DMS 273 (cell line): Measurements from ENCODE around the gene CCT7.
"Not testable (repeated sequence)": the region's sequence is repeated elsewhere in the genome, so short reads cannot be mapped to it uniquely, and the experiment has no call there.

Source experiments
- DNase-seq: peaks from one replicate; lab custom pipeline; 2025; ENCODE audit not compliant: unreplicated experiment; lab: John Stamatoyannopoulos, UW

Gene CCT7

GRCh38 chr2:73233932-73234832 is at the start of gene CCT7:
CCT7 (plus strand) TSS chr2:73234308; CDS start chr2:73234379, 71 bp downstream.
- DNase-seq: peak; percentile 97

GRCh38 chr2:73185965-73186364 is 48.1 kb upstream of the CCT7 start:
- DNase-seq: no peak

DNA sequence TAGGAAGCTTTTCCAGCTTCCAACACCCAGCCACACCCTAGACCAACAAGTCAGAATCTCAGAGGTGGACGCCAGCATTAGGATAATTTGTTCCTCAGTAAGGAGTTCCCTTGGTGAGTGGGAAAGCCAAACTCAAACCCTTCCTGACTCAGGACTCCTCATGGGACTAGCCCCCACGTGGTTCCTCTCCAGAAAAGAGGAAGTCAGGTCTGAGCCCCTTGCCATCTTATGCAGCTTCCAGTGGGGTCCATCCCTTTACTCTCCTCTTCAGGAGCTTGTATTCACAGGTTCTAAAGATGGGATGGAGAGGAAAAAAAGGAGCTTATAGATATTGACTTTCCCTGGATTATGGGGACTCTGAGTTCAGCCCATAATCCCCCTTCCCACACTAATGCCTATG is 46.6 kb upstream of the CCT7 start:
- DNase-seq: no peak

DNA sequence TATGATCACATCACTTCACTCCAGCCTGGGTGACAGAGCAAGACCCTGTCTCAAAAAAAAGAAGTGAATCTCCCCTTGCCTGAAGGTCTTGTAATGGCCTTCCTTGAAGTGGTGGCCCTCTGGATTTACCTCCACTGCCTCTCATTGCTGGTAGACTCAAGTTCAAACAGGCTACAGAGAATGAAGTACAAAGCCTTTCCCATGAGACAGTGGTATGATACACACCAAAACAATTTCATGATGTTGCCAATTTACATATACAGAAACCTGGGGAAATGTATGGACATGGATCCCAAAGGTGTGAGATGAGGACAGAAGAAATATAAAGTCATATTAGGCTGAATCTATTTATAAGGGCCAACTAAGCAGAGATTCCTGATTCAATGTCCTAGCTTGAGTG is 36.5 kb upstream of the CCT7 start:
- no peak for DNase-seq

- DNase-seq: not testable (repeated sequence)
Observed at GRCh38 chr2:73200281-73200680, 33.8 kb upstream of the CCT7 start.

- DNase-seq: peak; percentile 77
Observed at GRCh38 chr2:73202156-73203054, 31.7 kb upstream of the CCT7 start, which contains the start of gene NOTO. NOTO (plus strand) TSS chr2:73202574; CDS start chr2:73202667, 93 bp downstream.

- peak; percentile 49 for DNase-seq
Observed at GRCh38 chr2:73203055-73203681, 30.9 kb upstream of the CCT7 start.

DNA sequence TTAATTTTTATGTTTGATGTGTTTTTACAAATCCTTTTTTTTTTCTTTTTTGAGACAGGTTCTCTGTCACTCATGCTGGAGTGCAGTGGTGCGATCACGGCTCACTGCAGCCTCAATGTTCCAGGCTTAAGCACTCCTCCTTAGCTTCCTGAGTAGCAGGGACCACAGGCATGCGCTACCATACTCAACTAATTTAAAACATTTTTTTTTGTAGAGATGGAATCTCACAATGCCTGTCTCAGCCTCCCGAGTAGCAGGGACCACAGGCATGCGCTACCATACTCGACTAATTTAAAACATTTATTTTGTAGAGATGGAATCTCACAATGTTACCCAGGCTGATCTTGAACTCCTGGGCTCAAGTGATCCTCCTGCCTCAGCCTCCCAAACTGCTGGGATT is 28.5 kb upstream of the CCT7 start:
- DNase-seq: no peak

GRCh38 chr2:73208258-73208657 is 25.9 kb upstream of the CCT7 start:
- peak; percentile 53 for DNase-seq

DNA sequence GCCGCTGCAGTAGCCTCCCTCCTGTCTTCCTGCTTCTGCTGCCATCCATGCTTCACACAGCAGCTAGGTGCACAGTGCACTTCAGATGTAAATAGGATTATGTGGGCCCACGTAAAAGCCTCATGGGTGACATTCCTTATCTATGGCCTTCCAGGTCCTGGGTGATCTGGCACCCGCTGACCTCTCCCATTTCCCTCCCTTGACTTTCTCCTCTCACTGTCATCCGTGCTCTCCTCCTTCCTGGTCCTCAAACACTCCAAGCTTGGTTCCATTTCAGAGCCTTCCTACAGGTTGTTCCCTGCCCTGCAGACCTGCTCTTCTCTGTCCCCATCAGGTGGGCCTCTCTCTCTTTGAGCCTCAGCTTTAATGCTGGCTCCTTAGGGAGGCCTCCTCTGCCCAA is 24.1 kb upstream of the CCT7 start:
- no peak for DNase-seq

DNA sequence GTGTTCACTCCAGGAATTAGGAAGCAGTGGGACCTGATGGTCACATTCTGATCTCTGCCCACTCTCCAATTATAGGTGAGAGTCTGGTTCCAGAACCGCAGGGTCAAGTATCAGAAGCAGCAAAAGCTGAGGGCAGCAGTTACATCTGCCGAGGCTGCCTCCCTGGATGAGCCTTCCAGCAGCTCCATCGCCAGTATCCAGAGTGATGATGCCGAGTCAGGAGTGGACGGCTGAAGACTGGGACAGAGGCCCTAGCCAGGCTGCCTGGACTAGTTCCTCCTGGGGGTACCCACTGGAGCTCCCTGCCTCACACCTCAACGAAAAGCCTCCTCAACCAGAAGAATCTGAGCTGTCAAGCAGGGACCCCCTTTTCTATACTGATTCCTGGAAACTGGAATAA is 23.4 kb upstream of the CCT7 start:
- no peak for DNase-seq

GRCh38 chr2:73212098-73212447 is 22.0 kb upstream of the CCT7 start:
- DNase-seq: no peak

GRCh38 chr2:73212448-73213176 is 21.5 kb upstream of the CCT7 start:
- peak; percentile 87 for DNase-seq

DNA sequence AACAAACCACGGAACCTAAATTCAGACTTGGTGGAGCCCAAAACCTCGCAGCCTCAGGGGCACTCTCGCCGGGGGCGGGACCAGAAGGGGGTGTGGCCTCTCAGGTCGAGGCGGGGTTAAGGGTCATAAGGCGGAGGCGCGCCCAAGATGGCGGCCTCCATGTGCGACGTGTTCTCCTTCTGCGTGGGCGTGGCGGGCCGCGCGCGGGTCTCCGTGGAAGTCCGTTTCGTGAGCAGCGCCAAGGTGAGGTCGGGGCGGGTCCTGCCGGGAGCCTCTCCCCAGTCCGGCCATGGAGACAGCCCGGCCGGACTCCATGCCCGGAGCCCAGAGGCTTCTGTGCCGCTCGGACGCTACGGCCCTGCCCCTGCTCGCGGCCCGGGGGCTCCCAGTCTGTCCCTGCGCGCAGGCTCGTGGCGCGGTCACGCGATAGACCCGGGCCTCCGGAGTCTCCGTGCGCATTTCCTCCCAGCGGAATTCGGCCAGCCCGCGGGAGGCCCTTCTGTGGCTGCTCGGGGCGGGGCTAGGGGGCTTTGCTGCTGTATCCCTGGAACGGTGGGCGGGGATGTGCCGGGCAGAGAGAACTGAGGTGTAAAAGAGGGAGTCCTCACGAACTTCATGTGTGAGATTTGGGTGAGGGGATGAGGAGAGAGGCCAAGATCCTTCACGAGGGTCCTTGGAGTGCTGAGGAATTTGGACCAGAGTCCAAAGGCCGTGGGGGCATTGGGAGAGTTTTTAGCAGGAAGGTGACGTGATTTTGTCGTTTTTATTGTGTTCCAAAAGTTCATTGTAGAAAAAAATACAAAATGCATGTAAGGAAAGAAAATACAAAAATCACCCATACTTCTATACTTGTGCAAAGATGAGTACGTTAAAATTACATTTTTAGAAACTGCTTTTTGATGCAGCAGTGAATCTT is 19.7 kb upstream of the CCT7 start, which contains the start of gene SMYD5:
Gene SMYD5, plus strand, starts transcription at position 126 of the 916 bp plus-strand sequence. Its CDS starts 22 bp downstream, at position 148.
- DNase-seq: peak; percentile 96

GRCh38 chr2:73215254-73215653 is 18.9 kb upstream of the CCT7 start:
- DNase-seq: no peak

GRCh38 chr2:73217160-73217559 is 16.9 kb upstream of the CCT7 start:
- DNase-seq: no peak

DNA sequence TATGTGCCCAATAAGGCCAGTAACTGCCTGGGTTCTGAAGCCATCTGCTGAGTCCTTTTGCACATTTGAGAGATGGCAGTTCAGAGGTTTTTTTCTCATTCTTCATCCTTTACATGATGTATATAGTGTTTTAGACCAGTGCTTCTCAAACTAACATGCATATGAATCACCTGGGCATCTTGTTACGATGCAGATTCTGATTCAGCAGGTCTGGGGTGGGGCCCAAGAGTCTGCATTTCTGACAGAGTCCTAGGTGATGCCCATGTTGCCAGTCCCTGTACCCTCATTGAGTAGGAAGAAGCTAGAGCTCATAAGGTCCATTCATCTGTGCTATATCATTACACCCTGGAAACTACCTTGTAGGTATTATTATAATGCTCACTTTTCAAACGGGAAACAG is 16.3 kb upstream of the CCT7 start:
- DNase-seq: no peak

DNA sequence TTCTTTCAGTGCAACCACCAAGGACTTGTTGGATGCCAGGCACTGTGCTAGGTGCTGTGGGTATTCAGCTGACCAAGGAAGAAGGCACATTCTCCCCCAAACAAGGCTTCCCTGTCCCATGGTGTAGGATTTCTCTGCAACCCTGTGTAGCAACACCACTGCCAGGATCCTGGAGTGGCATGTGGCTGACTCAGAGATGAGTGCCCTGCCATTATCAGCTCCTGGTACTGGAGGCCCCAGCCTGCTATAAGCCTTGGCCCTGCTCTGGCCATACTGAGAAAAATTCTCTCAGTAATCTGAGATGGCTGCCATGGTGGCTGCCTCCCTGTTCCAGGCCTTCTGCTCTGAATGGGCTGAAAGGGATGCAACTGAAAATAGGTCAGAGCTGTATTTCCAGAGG is 15.8 kb upstream of the CCT7 start:
- no peak for DNase-seq

GRCh38 chr2:73223821-73224220 is 10.3 kb upstream of the CCT7 start:
- DNase-seq: no peak
